NOMO-1 (cell line): ENCODE measurements around the gene WNK3.

Source experiments
- DNase-seq, 2 experiments: peaks; one replicate each; lab custom pipeline; 2025; ENCODE audit not compliant: unreplicated experiment in 2 of 2; lab: John Stamatoyannopoulos, UW

The WNK3 gene

DNA sequence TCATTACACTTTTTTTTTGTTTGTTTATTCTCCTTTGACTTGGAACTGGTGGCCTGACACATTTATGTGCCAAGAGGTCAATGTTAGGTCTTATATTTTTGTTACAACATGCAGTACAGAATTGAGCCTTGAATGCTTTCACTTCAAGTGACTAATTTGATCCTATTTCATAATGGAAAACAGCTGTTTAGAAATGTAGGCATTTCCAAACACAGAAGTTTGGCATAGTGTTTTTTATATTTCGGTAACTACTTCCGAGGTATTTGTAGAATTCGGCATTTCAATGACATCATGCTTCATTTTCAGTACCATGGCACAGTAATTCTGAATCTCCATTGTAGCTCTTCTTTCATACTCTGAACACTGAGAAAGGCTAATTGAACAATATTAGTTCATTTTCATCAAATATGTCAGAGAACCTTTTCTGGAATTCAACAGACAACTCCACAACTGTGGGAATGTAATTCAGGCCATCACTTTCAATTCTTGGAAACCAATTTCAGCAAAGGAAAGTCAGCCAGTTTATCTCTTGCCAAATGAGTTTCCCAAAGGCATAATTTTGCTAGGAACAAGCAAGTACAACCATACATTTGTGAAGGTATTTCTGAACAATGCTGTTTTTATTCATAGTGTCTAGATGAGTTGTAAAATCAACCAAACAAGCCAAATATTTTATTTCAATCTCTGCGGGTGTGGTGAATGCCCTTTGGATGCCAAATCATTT is 186.2 kb downstream of the WNK3 start:
- DNase-seq: no peak

GRCh38 chrX:54171091-54171490 is 186.8 kb downstream of the WNK3 start:
- DNase-seq: no peak

DNA sequence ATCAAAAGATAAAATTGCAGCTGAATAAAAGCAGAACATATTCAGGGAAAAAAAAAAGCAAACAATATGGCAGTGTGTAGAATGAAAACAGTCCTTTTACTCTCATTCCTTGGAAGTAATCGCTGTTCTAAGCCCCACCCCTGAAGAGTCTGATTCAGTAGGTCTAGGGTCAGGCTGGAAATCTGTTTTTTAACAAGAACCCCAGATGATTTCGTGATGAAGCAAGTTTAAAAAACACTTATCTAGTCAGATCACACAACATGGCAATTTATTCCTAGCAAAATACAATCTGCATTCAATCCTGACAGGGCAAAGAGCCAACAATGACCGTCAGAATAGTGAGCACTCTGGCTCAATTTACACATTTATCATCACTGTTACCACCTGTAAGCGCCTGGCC is 190.9 kb downstream of the WNK3 start:
- no peak for DNase-seq

DNA sequence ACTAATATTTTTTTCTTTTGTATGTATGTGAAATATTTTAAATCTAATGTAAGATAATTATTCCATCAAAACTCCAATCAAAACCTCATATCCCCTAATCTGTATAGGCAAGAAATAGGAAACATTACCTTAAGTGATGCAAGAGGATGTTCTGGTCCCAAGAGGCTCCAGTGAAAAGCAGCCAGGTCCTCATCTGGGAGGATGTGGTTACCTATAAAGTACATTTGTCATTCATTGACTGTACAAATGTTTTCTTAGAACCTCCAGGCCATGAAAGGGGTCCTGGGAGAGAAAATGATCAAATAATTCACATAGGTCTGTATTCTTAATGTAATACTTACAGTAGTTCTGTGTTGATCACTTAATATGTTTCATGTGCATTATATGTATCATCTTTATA is 200.3 kb downstream of the WNK3 start:
- DNase-seq: no peak
